NCI-H524 (cell line): ENCODE data around the gene DDB1.
"Not testable (repeated sequence)": the region's sequence is repeated elsewhere in the genome, so short reads cannot be mapped to it uniquely, and the experiment has no call there.

Experiments used
- DNase-seq, 2 experiments: peaks; one replicate each; lab custom pipeline; 2025; lab: John Stamatoyannopoulos, UW

DDB1 gene

GRCh38 chr11:61270354-61271076 lies 62.4 kb downstream of the DDB1 start:
- DNase-seq = no peak

GRCh38 chr11:61268588-61269250 lies 64.2 kb downstream of the DDB1 start:
- DNase-seq = no peak

DNA sequence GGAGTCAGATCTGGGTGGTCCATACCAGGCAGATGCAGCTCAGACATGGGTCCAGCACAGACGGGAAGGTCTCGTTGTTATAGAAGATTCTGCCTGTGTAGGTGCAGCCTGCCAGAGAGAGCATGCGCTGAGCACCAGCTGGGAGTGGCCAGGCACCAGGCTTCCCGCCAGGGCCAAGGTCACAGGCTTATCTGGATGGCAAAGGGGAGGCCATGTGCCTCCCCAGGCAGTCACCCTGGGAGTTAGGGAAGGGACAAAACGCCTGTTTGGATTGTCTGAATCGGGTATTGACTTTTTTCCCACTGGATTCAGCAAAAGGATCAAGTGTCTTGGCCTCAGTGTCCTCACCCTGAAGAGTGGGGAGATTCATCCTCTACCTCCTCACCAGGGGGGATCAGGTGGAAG lies 65.5 kb downstream of the DDB1 start:
- DNase-seq = no peak

GRCh38 chr11:61266602-61267001 lies 66.3 kb downstream of the DDB1 start:
- no peak for DNase-seq

- no peak for DNase-seq
Observed at GRCh38 chr11:61265357-61265756, 67.5 kb downstream of the DDB1 start.

DNA sequence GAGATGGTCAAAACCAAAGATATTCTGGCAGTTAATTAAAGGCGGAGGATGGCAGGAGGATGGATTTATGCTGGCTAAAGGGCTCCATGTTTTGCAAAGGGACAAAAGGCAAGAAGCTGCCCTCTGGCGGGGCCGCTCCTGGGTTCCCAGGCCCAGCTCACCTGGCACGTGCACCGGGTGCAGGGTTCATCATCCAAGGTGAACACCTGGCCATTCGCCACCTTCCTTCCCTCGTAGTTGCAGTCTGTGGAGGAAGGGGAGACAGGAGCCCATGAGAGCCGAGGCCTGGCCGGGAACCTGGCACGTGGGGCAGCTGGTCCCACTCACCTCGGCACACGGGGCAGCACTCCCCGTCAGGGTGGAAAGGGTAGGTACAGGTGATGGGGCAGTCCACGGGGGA lies 68.1 kb downstream of the DDB1 start:
- DNase-seq = no peak

- DNase-seq = no peak
Observed at GRCh38 chr11:61264371-61264770, 68.5 kb downstream of the DDB1 start.

DNA sequence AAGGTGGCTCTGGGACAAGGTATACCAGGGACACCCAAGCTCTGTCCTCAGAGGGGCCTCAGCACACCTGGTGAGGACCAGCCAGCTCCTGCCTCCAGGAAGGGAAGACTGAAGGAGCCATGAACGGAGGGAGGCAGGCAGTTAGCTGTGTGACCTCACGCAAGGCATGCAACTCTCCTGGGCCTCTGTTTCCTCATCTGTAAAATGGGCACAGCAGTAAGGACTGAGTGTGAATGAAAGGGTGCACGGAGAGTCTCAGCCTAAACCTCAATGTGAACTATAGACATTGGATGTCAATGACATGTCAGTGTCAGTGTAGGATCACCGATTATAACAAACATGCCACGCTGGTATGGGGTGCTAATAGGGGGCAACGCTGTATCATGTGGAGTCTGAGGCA lies 73.5 kb downstream of the DDB1 start:
- no peak for DNase-seq

GRCh38 chr11:61258546-61258945 lies 74.4 kb downstream of the DDB1 start:
- no peak for DNase-seq

GRCh38 chr11:61256710-61257482 lies 76.0 kb downstream of the DDB1 start:
- DNase-seq = no peak

DNA sequence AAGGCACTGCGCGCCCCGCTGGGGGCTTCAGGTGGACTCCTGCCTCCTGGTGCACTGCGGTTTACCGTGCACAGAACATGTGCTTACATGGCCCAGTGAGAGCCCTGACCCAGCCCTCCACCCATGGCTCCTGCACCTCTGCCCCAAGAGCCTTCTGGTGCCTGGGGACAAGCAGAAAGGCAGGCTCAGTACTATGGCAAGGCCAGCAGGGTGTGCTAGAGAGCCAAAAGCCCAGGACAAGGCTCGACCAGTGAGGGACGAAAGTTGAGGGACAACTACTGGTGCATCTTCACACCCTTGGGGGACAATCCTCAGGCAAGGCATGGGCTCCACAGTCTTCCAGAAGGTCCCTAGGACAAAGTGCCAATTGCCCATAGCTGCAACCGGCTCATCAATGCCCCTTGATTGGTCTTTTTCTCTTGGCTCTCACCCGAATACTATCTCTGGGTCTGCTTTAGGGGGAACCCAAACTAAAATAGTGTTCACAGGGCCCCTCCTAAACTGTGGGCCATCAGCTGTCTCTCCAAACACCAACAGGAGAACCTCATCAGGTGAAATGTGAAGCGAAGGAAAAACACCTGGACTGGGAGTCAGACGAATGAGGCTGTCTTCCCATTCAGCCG lies 78.4 kb downstream of the DDB1 start:
- peak; percentile 6 to 44 for DNase-seq

- peak in 1 of 2 experiments; percentile 33 for DNase-seq
Observed at GRCh38 chr11:61252332-61252731, 80.6 kb downstream of the DDB1 start.

DNA sequence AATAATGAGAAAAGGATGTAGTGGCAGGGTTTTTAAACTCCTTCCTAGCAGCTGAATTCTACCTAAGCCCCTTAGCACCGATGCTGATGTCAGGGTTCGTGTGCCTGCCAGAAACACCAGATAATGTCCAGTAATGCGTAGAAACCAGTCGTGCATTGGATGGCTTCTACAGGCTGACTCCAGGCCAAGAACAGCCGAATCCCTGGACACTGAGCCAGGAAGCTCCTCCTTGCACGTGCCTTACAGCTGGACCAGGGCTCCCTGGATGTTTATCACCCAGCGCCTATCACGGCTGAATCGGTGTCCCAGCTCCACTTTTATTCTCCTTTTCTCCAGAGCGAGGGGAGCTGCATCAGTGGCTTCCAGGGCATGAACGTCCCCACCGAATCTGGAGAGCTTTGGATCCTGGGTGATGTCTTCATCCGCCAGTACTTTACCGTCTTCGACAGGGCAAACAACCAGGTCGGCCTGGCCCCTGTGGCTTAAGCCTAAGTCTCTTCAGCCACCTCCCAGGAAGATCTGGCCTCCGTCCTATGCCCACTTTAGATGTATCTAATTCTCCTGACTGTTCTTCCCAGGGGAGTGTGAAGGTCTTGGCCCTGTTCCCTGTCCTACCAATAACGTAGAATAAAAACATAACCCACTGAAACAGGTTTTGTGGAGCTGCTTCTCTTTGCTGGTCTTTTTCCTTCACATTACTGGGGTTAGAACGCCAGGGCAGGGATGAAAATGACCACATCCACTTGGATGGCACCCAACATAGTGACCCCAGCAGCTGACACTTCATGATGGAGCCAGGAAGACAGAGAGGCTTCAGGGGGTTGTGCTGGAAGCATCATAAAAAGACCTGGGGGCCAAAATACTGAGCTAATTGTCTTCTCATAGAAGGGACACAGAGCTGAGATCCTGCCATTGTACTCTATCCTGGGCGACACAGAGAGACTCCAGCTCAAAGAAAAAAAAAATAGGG lies 81.8 kb downstream of the DDB1 start:
- DNase-seq = not testable (repeated sequence)
